ENCODE data around the gene NDUFAF8.

NDUFAF8 gene

DNA sequence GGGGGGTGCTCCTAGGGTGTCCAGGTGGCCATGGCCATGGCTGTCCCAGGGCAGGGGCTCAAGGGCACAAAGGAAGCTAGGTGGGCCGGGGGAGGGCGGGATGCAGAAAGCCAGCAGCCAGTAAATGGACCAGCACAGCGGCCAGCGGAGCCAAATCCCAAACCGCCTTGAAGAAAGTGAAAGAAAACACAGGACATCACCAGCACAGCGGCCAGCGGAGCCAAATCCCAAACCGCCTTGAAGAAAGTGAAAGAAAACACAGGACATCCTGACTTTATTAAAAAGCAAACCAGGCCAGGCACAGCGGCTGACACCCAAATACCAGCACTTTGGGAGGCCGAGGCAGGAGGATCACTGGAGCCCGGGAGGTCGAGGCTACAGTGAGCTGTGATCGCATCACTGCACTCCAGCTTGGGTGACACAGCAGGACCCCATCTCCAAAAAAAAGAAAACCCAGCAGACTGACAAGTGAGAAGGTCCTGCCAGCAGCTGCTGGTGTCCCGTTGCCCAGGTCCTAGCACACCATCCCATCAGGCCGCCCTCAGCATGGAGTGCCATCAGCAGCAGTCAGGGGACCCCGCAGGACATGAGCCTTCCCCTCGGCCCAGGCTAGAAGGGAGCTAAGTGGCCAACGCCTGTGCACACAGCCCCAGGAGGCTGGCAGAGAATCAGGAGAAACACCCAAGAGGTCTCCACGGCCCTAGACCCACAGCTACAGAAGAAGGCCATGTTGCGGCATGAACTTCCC is 39.0 kb downstream of the NDUFAF8 start:
- no peak for DNase-seq

DNA sequence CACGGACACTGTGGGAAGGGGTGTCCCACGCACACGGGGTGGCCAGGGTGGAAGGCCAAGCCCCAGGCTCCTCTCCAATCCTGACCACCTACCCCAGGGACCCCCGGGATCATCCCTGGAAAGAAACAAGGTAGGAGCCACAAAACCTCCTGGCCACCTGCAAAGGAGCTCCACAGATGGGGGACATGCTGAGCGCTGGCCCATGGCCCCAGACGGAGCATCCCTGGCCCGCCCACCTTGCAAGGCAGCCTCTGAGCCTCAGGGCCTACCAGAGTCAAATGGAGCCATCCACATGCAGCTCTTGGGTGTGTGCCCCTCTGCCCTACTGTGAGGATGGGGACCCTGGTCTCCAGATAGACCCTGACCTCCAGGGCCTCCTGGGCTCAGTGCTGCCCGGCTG is 39.7 kb downstream of the NDUFAF8 start:
- no peak for DNase-seq

DNA sequence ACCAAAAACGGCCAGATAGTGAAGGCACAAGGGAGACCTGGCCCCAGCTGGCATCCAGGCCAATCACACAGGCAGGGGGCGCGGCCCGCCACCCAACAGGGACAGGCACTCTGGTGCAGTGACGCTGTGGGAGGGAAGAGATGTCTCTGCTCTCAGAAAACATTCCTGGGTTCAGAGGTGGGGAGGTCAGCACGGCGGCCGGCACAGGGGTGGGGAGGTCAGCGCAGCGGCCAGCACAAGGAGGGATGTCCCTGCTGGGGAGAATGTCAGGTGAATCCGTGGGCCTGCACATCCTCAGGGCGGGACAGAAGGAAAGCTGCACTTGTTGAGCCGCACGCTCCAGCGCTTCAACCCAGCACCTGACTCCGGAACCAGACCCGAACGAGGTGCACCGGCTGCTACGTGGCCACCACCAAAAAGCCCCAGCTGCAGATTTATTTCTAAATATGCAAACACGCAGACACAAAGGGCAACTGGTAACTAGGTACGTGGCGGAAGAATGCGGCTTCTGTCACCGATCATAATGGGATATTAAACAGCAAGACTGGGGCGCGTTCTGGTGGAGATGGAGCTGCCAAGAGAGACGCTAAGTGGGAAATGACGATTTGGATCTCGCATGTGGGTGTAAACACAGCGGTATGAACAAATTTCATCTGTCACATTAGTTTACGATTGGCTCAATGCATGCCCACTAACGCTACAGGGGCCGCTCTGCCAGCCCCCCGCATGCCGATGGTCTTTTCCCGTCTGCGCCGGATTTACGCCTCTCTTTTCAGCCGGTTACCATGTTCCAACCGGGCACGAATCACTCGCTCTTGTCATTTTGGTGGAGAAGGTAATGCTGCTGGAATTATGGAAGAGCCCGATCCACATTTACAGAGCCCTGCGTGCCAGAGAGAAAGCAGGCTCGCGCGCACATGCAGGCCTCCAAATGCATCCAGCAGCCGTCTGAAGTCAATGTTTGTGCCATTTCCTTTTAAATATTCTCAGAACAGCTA is 40.5 kb downstream of the NDUFAF8 start:
- DNase-seq, result no peak

GRCh38 chr17:81280571-81280970 is 41.5 kb downstream of the NDUFAF8 start:
- no peak for DNase-seq

GRCh38 chr17:81282141-81282540 is 43.0 kb downstream of the NDUFAF8 start:
- no peak for DNase-seq

DNA sequence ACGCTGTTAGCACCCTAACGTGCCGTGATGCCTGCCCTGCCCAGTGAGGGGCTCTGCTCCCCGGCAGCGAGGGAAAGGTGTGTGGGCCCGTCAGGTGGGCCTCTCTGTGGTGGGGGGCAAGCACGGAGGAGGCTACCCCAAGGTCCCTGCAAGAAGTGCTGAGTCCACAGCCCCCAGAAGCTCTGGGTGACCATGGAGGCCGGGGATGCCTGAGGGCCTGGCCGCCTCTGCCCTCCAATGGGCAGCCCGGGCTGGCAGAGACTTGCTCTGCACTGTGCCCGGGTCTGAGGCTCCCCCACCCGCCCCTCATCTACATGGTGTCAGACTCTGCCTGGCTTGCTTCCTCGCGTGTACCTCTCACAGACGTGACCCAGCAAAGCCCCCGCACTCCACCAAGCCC is 43.8 kb downstream of the NDUFAF8 start:
- no peak for DNase-seq

- DNase-seq, result no peak
These were observed 46.2 kb downstream of the NDUFAF8 start for GRCh38 chr17:81285179-81285878.

- DNase-seq, result no peak
These were observed 46.8 kb downstream of the NDUFAF8 start for GRCh38 chr17:81285894-81286293.

- DNase-seq, result no peak
These were observed 47.5 kb downstream of the NDUFAF8 start for GRCh38 chr17:81286491-81287145.

GRCh38 chr17:81287152-81287551 is 48.0 kb downstream of the NDUFAF8 start:
- DNase-seq, result no peak

DNA sequence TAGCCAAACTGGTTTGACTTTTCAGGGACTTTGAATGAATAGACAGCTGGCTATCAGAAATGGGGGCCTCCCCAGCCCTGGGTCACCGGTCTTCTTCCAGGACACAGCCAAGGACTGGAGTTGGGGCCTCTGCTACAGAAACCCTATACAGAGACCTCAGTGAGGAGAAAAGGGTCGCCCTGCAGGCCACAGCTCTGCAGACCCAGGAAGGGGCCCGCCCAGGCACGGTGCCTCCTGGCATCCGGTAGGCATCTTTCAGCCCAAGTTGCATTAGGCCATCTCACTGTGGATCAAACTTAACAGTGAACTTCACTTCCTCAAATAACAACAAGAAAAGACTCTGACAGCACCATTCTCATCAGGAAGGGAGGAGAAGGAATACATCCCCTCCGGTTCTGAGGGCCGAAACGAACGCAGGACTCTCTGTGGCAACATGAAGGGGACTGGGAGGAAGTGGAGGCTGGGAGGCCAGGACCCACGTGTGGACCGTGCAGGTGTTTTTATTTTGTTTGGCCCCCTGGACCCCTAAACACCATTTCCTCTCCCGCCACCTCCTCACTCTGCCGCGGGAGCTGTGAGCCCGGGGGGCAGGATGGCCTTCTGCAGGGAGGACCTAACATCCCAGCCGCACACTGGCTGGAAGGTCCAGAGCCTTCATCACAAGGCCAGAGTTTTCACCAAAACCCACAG is 48.8 kb downstream of the NDUFAF8 start:
- no peak for DNase-seq

DNA sequence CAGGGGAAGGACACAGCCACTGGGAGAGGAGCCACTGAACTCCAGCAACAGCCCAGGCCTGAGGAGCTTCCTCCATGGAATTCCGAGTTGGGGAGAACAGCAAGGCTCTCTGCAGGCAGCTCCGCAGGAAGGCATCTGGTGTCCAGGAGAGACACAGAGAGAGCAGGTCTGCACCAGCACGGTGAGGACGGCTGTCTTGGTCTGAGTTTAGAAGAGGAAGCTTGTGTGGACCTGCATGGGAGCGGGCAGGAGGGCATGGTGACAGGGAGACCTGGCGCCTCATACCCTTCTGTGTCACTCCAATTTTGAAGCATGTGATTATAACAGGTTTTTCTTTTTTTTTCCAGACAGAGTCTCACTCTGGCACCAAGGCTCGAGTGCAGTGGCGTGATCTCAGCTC is 49.6 kb downstream of the NDUFAF8 start:
- DNase-seq, result no peak

DNA sequence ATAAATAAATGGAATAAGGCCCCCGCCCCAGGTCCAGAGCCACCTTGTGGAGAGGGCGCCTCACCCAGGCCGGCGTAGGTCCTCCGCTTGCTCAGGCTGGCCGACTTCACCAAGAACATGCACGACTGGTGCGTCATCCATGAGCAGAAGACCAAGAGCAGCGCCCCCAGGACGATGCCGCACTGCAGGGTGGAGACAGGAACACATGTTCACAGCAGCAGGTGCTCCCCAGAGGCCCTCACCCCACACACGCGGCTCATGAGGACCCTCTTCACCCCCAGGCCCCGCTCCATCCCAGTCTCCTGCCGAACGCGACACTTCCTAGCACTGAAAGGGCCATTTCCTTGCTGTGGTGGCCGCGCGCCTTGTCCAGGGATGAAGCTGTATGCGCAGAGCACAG is 50.5 kb downstream of the NDUFAF8 start:
- no peak for DNase-seq

DNA sequence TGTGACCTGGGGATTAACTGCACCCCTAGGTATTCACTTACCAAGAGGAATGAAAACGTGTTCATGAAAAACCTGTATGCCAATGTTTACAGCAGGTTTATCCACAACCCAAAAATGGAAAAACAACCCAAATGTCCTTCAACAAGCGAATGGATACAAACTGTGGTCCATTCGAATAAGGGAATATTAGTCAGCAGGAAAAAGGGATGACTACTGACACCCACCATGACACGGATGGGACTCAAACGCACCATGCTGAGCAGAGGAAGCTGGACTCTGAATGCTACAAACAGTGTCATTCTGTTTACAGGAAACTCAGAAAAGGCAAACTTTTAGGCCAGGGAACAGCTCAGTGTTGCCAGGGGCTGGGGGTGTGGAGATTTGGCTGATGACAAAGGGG is 51.1 kb downstream of the NDUFAF8 start:
- DNase-seq, result no peak

Data from NCI-H1436 treated with DMSO at 0.1 percent for 48 hours (cell line).